Liver (tissue), 9 donors: ENCODE results near the gene PIKFYVE. TPM values are rescaled to one million over a fixed set of nuclear protein-coding genes. Genes with fewer than 3 reads are reported as not detected.
A peak's percentile ranks its signal among the peaks of the same experiment; 100 is the strongest.
"Not testable (repeated sequence)": the region's sequence is repeated elsewhere in the genome, so short reads cannot be mapped to it uniquely, and the experiment has no call there.

ENCODE experiments used
- DNase-seq: peaks from one replicate; pipeline ENCODE4 v3.0.0-alpha.2; 2017; ENCODE audit warnings: low spot score
- H3K27ac ChIP-seq, 2 donors: one replicate each; pipeline ENCODE4 v1.7.0; 2013; ENCODE audit warnings: inconsistent platforms in 2 of 2, low read length in 2 of 2, control low read depth in 1 of 2, low read depth in 1 of 2, mild to moderate bottlenecking in 1 of 2
- H3K27me3 ChIP-seq, 4 donors: one replicate each; pipeline versions ENCODE4 v1.6.1 to v1.7.0; 2013; ENCODE audit warnings: low read length in 3 of 4, inconsistent platforms in 1 of 4, mild to moderate bottlenecking in 1 of 4, moderate library complexity in 1 of 4; ENCODE audit not compliant: control insufficient read depth in 4 of 4, insufficient read depth in 4 of 4
- H3K36me3 ChIP-seq, 4 donors: one replicate each; pipeline versions ENCODE4 v1.6.1 to v1.7.0; 2013; ENCODE audit warnings: low read length in 3 of 4, mild to moderate bottlenecking in 3 of 4, low read depth in 1 of 4, moderate library complexity in 1 of 4; ENCODE audit not compliant: control insufficient read depth in 4 of 4, insufficient read depth in 3 of 4
- H3K4me1 ChIP-seq, 4 donors: one replicate each; pipeline versions ENCODE4 v1.6.1 to v1.7.0; 2013; ENCODE audit warnings: low read length in 3 of 4, mild to moderate bottlenecking in 3 of 4, moderate library complexity in 1 of 4; ENCODE audit not compliant: control insufficient read depth in 4 of 4, insufficient read depth in 4 of 4
- H3K4me3 ChIP-seq, 3 donors: one replicate each; pipeline versions ENCODE4 v1.6.1 to v1.7.0; 2013; ENCODE audit warnings: low read length in 3 of 3, control low read depth in 1 of 3, low read depth in 1 of 3, mild to moderate bottlenecking in 1 of 3
- H3K9ac ChIP-seq, 2 donors: one replicate each; pipeline ENCODE4 v1.7.0; 2013; ENCODE audit warnings: low read length in 2 of 2, mild to moderate bottlenecking in 2 of 2, moderate library complexity in 2 of 2, control low read depth in 1 of 2, low read depth in 1 of 2
- H3K9me3 ChIP-seq, 4 donors: one replicate each; pipeline versions ENCODE4 v1.6.1 to v1.7.0; 2013; ENCODE audit warnings: low read length in 3 of 4; ENCODE audit not compliant: control insufficient read depth in 4 of 4
- EGR1 ChIP-seq, 2 donors: IDR thresholded peaks; 2 replicates each; pipeline ENCODE4 v1.6.1; 2016 to 2018; ENCODE audit warnings: antibody characterized with exemption in 2 of 2, low read depth in 2 of 2
- FOXA1 ChIP-seq: IDR thresholded peaks from 2 replicates; pipeline ENCODE4 v1.6.1; 2016; ENCODE audit warnings: antibody characterized with exemption
- FOXA2 ChIP-seq: IDR thresholded peaks from 2 replicates; pipeline ENCODE4 v1.6.1; 2016; ENCODE audit warnings: antibody characterized with exemption
- HNF4A ChIP-seq, 2 donors: conservative IDR thresholded peaks; 2 replicates each; pipeline ENCODE4 v1.6.1; 2016; ENCODE audit warnings: antibody characterized with exemption in 2 of 2, mild to moderate bottlenecking in 2 of 2
- HNF4G ChIP-seq: IDR thresholded peaks from 2 replicates; pipeline ENCODE4 v1.6.1; 2016; ENCODE audit warnings: antibody characterized with exemption
- JUND ChIP-seq, 2 donors: IDR thresholded peaks; 2 replicates each; pipeline ENCODE4 v1.6.1; 2016; ENCODE audit warnings: antibody characterized with exemption in 2 of 2
- NR2F2 ChIP-seq: IDR thresholded peaks from 2 replicates; pipeline ENCODE4 v1.6.1; 2016; ENCODE audit warnings: antibody characterized with exemption
- RAD21 ChIP-seq, 2 donors: IDR thresholded peaks; 2 replicates each; pipeline ENCODE4 v1.6.1; 2016; ENCODE audit warnings: antibody characterized with exemption in 2 of 2, mild to moderate bottlenecking in 2 of 2
- RXRA ChIP-seq, 2 donors: IDR thresholded peaks; 2 replicates each; pipeline ENCODE4 v1.6.1; 2017 to 2018; ENCODE audit warnings: antibody characterized with exemption in 2 of 2, mild to moderate bottlenecking in 1 of 2
- SP1 ChIP-seq: IDR thresholded peaks from 2 replicates; pipeline ENCODE4 v1.6.1; 2018; ENCODE audit warnings: antibody characterized with exemption, mild to moderate bottlenecking
- TAF1 ChIP-seq: conservative IDR thresholded peaks from 2 replicates; pipeline ENCODE4 v1.6.1; 2016; ENCODE audit warnings: antibody characterized with exemption, mild to moderate bottlenecking
- YY1 ChIP-seq: IDR thresholded peaks from 2 replicates; pipeline ENCODE4 v1.6.1; 2016; ENCODE audit warnings: antibody characterized with exemption, mild to moderate bottlenecking
- WGBS: extraction: QIAGEN DNeasy Blood & Tissue Kit; methylation state at CpG from one replicate; pipeline ENCODE4 v1.1.7; 2013; 5-methylcytosine and 5-hydroxymethylcytosine counted together
- polyA plus RNA-seq, 2 donors: library from polyadenylated mRNA; stranded (reverse) in 1 of 2; unstranded in 1 of 2; fragments of 200-250 nt in 1 of 2; fragments of >200 nt in 1 of 2; fragmentation: Nextera tagmentation in 1 of 2; extraction: Ambion mirVana in 1 of 2; gene quantifications; one replicate each; pipeline versions ENCODE4 v1.2.1 to v1.2.3, GENCODE V29; 2013 to 2015
- total RNA-seq, 2 donors: library from RNA; depleted of rRNA; stranded (reverse); fragments of >200 nt; gene quantifications; one replicate each; pipeline ENCODE4 v1.2.3, GENCODE V29; 2014
- TF ChIP-seq, protein P1 (sequence below): IDR thresholded peaks from 2 replicates; pipeline ENCODE4 v1.6.1; 2016; ENCODE audit warnings: antibody characterized with exemption
- TF ChIP-seq, protein P2 (sequence below): fragments of 150-350 bp; IDR thresholded peaks from 2 replicates; pipeline ENCODE4 v1.5.1; 2017; ENCODE audit warnings: improper control_type of control experiment, low read depth, low read length; ENCODE audit not compliant: missing input control
- TF ChIP-seq, protein P3 (sequence below): IDR thresholded peaks from 2 replicates; pipeline ENCODE4 v1.6.1; 2016; ENCODE audit warnings: antibody characterized with exemption
- TF ChIP-seq, protein P4 (sequence below): IDR thresholded peaks from 2 replicates; pipeline ENCODE4 v1.6.1; 2016; ENCODE audit warnings: antibody characterized with exemption
- donor health status: healthy.
- donor health status: healthy.
- donor health status: healthy.
- donor health status: healthy.
- donor health status: healthy.

The PIKFYVE gene
- total and polyA plus RNA-seq, 4 donors = 3.5 to 23.1 (median 9.1) TPM

DNA sequence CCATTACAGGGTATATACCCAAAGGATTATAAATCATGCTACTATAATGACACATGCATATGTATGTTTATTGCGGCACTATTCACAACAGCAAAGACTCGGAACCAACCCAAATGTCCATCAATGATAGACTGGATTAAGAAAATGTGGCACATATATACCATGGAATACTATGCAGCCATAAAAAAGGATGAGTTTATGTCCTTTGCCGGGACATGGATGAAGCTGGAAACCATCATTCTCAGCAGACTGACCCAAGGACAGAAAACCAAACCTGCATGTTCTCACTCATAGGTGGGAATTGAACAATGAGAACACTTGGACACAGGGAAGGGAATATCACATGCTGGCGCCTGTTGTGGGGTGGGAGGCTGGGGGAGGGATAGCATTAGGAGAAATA is 130.7 kb downstream of the PIKFYVE start:
- H3K4me1 ChIP-seq, H3K27ac ChIP-seq, DNase-seq, H3K27me3 ChIP-seq, H3K9ac ChIP-seq, H3K36me3 ChIP-seq, H3K4me3 ChIP-seq: not testable (repeated sequence)
- WGBS = 91% methylated on average over 4 of the region's 4 CpGs
- H3K9me3 ChIP-seq = peaks cover 0 to 10% (median 4%) of the 10 kb centered on the region in 4 donors

DNA sequence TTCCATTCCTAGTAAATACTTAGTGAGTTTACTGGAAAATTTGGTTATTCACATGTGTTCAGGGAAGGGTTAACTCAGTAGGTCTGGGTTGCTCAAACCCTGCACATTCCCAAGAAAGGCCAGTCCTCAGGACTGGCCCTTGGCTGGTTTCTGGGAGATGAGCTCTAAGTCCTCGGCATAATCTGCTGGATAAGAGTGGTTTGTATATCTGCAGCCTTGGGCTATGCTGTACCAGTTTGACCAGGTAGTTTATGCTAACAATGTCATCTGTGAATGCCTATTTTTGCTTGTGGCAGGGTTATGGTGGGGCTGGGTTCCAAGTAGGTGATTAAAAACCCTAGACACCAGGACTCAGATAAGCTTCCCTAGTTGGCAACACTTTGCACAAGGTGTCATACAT is 133.1 kb downstream of the PIKFYVE start:
- no peak for DNase-seq
- TF ChIP-seq, protein P1, sequence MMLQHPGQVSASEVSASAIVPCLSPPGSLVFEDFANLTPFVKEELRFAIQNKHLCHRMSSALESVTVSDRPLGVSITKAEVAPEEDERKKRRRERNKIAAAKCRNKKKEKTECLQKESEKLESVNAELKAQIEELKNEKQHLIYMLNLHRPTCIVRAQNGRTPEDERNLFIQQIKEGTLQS = no peak
- no peak for TF ChIP-seq JUND (IDR thresholded peaks at IDR 0.05)
- no peak for TF ChIP-seq RAD21 (IDR thresholded peaks at IDR 0.05)
- TF ChIP-seq, protein P2, sequence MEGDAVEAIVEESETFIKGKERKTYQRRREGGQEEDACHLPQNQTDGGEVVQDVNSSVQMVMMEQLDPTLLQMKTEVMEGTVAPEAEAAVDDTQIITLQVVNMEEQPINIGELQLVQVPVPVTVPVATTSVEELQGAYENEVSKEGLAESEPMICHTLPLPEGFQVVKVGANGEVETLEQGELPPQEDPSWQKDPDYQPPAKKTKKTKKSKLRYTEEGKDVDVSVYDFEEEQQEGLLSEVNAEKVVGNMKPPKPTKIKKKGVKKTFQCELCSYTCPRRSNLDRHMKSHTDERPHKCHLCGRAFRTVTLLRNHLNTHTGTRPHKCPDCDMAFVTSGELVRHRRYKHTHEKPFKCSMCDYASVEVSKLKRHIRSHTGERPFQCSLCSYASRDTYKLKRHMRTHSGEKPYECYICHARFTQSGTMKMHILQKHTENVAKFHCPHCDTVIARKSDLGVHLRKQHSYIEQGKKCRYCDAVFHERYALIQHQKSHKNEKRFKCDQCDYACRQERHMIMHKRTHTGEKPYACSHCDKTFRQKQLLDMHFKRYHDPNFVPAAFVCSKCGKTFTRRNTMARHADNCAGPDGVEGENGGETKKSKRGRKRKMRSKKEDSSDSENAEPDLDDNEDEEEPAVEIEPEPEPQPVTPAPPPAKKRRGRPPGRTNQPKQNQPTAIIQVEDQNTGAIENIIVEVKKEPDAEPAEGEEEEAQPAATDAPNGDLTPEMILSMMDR = no peak
- TF ChIP-seq EGR1 (IDR thresholded peaks at IDR 0.05; ENCODE audit: low read depth in 2 of 2) = no peak
- no peak for TF ChIP-seq TAF1
- TF ChIP-seq, protein P3, sequence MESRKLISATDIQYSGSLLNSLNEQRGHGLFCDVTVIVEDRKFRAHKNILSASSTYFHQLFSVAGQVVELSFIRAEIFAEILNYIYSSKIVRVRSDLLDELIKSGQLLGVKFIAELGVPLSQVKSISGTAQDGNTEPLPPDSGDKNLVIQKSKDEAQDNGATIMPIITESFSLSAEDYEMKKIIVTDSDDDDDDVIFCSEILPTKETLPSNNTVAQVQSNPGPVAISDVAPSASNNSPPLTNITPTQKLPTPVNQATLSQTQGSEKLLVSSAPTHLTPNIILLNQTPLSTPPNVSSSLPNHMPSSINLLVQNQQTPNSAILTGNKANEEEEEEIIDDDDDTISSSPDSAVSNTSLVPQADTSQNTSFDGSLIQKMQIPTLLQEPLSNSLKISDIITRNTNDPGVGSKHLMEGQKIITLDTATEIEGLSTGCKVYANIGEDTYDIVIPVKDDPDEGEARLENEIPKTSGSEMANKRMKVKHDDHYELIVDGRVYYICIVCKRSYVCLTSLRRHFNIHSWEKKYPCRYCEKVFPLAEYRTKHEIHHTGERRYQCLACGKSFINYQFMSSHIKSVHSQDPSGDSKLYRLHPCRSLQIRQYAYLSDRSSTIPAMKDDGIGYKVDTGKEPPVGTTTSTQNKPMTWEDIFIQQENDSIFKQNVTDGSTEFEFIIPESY = no peak
- no peak for TF ChIP-seq HNF4G
- TF ChIP-seq RXRA (IDR thresholded peaks at IDR 0.05) = no peak
- H3K9me3 ChIP-seq = peaks cover 0 to 8% (median 2%) of the 10 kb centered on the region in 4 donors

DNA sequence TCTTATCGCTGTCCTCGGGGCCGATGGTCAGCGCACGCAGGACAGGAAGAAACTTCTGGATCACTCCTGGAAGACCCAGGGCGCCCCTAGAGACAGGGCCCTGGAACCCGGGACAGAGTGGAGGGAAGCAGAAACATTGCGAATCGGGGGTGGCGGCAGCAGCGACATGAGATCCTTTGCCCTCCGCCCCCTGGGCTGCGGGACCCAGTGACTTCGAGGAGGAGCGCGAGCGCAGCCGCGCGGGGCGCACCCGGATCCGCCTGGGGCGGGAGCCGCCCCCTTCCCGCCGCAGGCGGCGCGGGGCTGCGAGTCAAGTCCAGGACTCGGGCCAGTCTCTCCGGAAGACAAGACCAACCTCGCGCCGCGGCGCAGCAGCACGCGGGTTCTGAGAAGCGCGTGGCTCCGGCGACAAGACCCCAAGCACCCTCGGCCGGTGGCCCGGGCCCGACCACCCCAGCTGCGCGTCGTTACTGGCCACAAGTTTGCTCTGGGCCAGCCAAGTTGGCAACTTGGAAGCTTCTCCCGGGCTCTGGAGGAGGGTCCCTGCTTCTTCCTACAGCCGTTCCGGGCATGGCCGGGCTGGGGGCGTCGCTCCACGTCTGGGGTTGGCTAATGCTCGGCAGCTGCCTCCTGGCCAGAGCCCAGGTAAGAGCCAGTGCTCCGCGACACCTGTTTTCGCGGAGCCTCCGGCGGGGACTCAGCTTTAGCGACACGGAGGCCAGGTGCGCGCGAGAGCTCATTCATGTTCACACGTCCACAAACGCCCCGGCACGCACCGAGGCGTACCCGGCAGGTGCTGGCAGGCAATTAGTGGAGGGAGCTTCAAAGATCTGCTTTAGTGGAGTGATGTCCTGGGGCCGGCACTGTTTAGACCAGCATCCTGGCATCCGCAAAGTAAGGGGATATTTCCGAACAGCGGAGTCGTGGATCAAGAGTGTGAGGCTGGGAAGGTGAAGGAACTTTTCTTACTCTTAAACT is 140.7 kb downstream of the PIKFYVE start, which contains the start of gene PTH2R:
Gene PTH2R (plus strand): TSS at position 319 of the 978 bp plus-strand sequence. CDS start 252 bp downstream, at position 571.
- no peak for DNase-seq

More for the DNA sequence above, 133.1 kb downstream of the PIKFYVE start:
- no peak overlapping the region for H3K27ac ChIP-seq
- no peak overlapping the region for H3K4me3 ChIP-seq
- no peaks in the 10 kb centered on the region for H3K4me1 ChIP-seq
- H3K27me3 ChIP-seq = peaks cover 0 to 4% (median 0%) of the 10 kb centered on the region in 4 donors
- no peak overlapping the region for H3K9ac ChIP-seq
- 59% methylated on average over 1 of the region's 1 CpG for WGBS
- no peaks in the 10 kb centered on the region for H3K36me3 ChIP-seq

More for the DNA sequence above, 140.7 kb downstream of the PIKFYVE start, which contains the start of gene PTH2R:
- H3K36me3 ChIP-seq = no peaks in the 10 kb centered on the region
- 10% methylated on average over 82 of the region's 82 CpGs for WGBS
- peaks cover 3 to 10% (median 7%) of the 10 kb centered on the region in 4 donors for H3K27me3 ChIP-seq
- TF ChIP-seq, protein P2 = no peak
- TF ChIP-seq JUND (IDR thresholded peaks at IDR 0.05) = no peak
- TF ChIP-seq, protein P4, sequence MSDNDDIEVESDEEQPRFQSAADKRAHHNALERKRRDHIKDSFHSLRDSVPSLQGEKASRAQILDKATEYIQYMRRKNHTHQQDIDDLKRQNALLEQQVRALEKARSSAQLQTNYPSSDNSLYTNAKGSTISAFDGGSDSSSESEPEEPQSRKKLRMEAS = no peak
- TF ChIP-seq, protein P3 = no peak
- no peak for TF ChIP-seq YY1
- TF ChIP-seq HNF4A (conservative IDR thresholded peaks at IDR 0.05) = no peak
- TF ChIP-seq FOXA1 = no peak
- no peak for TF ChIP-seq EGR1 (IDR thresholded peaks at IDR 0.05; ENCODE audit: low read depth in 2 of 2)
- no peak for TF ChIP-seq FOXA2
- TF ChIP-seq RXRA (IDR thresholded peaks at IDR 0.05) = no peak
- TF ChIP-seq NR2F2 = no peak
- TF ChIP-seq SP1 = no peak
- peak within 1 kb of the TSS in 1 of 3 donors; percentile 38 for H3K4me3 ChIP-seq
- peaks cover 0 to 4% (median 0%) of the 10 kb centered on the region in 4 donors for H3K9me3 ChIP-seq
- H3K9ac ChIP-seq = no peak within 1 kb of the TSS
- H3K27ac ChIP-seq = no peak within 1 kb of the TSS
- H3K4me1 ChIP-seq = peaks cover 3 to 10% (median 6%) of the 10 kb centered on the region in 4 donors
